Panc1 (cell line): Measurements from ENCODE around the gene PLEKHO1.

Experiments
- CTCF ChIP-seq: fragments of 450-650 bp; IDR thresholded peaks from 2 replicates; pipeline ENCODE4 v1.5.1; 2017; ENCODE audit warnings: mild to moderate bottlenecking
- POLR2AphosphoS5 ChIP-seq: IDR thresholded peaks from 2 replicates; pipeline ENCODE4 v1.6.1; 2012; ENCODE audit warnings: mild to moderate bottlenecking, low read depth, low read length, moderate library complexity
- SIN3A ChIP-seq: IDR thresholded peaks from 2 replicates; pipeline ENCODE4 v1.6.1; 2012; ENCODE audit warnings: low read depth, mild to moderate bottlenecking, low read length, moderate library complexity, borderline replicate concordance; ENCODE audit not compliant: insufficient read depth
- TCF7L2 ChIP-seq: IDR thresholded peaks from 2 replicates; pipeline ENCODE4 v1.6.1; 2011; ENCODE audit warnings: mild to moderate bottlenecking, low read depth, low read length, inconsistent platforms
- TF ChIP-seq, protein P1 (sequence below), 2 experiments: IDR thresholded peaks; 2 replicates each; pipeline ENCODE4 v1.6.1; 2011 to 2012; ENCODE audit warnings: low read depth in 2 of 2, control low read depth in 1 of 2, low read length in 1 of 2, mild to moderate bottlenecking in 1 of 2, moderate library complexity in 1 of 2; ENCODE audit not compliant: insufficient read depth in 1 of 2

DNA sequence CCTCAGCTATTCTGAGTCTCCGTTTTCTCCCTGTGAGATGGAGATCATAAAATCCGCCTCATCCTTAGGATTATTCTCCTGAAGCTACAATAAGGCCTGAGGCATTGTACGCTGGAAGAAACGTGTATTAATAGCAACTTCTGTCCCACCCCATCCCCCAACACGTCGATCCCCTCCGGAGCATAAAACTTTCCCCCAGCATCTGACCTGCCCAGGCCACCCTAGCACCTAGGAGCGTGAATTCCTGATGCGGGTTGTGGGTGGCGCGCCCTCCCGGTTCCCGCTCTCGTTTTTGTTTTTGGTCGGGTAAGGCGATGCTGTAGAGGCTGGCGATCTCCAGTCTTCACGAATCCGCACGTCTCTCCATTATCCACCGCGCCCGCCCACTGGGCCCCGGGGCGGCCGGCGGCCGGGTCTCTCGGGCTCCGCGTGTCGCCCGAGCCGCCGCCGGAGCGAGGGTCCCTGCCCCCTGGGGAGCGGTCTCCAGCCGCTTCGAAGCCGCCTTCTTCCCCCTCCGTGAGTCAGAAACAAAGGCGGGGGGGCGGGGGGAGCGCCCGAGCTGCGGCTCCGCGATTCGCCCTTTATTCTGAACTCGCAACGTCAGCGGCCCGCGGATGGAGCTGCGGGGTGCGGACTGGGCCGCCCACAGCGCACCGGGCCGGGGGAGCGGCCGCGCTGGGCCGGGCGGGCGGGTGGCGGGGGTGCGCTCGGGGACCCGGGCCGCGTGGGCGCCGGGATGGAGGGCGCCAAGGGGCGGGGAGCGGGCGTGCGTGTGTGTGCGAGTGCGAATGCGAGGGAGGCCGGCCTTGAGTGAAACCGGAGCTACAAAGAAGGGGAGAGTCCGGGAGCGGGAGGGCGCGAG, at the start of gene PLEKHO1:
- TF ChIP-seq CTCF: no peak
- TF ChIP-seq POLR2AphosphoS5: no peak
- TF ChIP-seq SIN3A: no peak
- TF ChIP-seq, protein P1, sequence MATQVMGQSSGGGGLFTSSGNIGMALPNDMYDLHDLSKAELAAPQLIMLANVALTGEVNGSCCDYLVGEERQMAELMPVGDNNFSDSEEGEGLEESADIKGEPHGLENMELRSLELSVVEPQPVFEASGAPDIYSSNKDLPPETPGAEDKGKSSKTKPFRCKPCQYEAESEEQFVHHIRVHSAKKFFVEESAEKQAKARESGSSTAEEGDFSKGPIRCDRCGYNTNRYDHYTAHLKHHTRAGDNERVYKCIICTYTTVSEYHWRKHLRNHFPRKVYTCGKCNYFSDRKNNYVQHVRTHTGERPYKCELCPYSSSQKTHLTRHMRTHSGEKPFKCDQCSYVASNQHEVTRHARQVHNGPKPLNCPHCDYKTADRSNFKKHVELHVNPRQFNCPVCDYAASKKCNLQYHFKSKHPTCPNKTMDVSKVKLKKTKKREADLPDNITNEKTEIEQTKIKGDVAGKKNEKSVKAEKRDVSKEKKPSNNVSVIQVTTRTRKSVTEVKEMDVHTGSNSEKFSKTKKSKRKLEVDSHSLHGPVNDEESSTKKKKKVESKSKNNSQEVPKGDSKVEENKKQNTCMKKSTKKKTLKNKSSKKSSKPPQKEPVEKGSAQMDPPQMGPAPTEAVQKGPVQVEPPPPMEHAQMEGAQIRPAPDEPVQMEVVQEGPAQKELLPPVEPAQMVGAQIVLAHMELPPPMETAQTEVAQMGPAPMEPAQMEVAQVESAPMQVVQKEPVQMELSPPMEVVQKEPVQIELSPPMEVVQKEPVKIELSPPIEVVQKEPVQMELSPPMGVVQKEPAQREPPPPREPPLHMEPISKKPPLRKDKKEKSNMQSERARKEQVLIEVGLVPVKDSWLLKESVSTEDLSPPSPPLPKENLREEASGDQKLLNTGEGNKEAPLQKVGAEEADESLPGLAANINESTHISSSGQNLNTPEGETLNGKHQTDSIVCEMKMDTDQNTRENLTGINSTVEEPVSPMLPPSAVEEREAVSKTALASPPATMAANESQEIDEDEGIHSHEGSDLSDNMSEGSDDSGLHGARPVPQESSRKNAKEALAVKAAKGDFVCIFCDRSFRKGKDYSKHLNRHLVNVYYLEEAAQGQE (IDR thresholded peaks at IDR 0.05; ENCODE audit: insufficient read depth in 1 of 2, low read depth in 2 of 2, low read length in 1 of 2): no peak
- TF ChIP-seq TCF7L2: no peak
